Epithelial cell of esophagus (primary cell): ENCODE results near the gene GAPT.

Experiments
- DNase-seq: peaks from one replicate; pipeline ENCODE4 v3.0.0; 2010; ENCODE audit warnings: low read depth
- H3K4me3 ChIP-seq: 2 replicates; pipeline ENCODE4 v1.5.1; 2011; ENCODE audit warnings: mild to moderate bottlenecking, low read length, control low read depth
- TF ChIP-seq, protein P1 (sequence below): IDR thresholded peaks from 2 replicates; pipeline ENCODE4 v1.5.1; 2011; ENCODE audit warnings: low read depth, mild to moderate bottlenecking, low read length, control low read depth, inconsistent platforms; ENCODE audit not compliant: insufficient read depth; ENCODE audit errors: missing control alignments

The GAPT gene

DNA sequence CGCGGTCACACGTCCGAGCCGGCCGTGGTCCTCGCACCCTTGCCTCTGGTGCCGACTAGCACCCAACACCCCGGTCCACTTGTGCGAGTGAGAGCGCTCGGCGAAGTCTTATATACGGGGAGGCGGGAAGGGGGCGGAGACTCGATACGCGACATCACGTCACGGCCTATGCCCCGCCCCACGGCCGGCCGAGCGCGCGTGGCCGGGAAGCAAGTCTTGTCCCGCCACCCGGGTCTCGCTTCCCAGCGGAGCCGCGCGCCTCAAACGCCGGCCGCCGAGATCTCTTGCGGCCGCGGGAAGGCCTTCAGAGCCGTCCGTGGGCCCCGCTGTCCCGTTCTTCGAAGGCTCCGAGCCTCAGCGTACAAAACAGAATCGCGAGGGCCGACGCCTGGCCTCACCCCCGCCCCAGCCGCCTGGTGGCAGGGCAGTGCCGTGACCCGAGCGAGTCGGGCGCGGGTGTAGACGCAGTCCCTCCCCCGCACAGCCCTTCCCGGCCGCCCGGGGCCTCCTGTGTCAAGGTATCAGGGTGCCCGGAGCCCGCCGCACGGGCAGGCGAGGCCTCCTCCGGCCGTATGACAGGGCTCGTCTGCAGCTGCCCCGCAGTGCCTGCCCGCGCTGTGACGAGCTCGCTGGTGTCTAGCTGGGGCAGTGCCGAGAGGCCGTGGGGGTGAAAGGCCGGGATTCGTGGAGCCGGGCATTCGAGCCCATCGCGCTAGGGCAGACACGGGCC is 31.1 kb upstream of the GAPT start, which contains the start of gene PLK2:
PLK2 (minus strand) TSS at position 85 of the 730 bp plus-strand sequence. CDS start 127 bp downstream, outside the sequence.
- TF ChIP-seq, protein P1, sequence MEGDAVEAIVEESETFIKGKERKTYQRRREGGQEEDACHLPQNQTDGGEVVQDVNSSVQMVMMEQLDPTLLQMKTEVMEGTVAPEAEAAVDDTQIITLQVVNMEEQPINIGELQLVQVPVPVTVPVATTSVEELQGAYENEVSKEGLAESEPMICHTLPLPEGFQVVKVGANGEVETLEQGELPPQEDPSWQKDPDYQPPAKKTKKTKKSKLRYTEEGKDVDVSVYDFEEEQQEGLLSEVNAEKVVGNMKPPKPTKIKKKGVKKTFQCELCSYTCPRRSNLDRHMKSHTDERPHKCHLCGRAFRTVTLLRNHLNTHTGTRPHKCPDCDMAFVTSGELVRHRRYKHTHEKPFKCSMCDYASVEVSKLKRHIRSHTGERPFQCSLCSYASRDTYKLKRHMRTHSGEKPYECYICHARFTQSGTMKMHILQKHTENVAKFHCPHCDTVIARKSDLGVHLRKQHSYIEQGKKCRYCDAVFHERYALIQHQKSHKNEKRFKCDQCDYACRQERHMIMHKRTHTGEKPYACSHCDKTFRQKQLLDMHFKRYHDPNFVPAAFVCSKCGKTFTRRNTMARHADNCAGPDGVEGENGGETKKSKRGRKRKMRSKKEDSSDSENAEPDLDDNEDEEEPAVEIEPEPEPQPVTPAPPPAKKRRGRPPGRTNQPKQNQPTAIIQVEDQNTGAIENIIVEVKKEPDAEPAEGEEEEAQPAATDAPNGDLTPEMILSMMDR = no peak
- peak; percentile 94 for DNase-seq
- peak within 1 kb of the TSS; percentile 84 for H3K4me3 ChIP-seq

DNA sequence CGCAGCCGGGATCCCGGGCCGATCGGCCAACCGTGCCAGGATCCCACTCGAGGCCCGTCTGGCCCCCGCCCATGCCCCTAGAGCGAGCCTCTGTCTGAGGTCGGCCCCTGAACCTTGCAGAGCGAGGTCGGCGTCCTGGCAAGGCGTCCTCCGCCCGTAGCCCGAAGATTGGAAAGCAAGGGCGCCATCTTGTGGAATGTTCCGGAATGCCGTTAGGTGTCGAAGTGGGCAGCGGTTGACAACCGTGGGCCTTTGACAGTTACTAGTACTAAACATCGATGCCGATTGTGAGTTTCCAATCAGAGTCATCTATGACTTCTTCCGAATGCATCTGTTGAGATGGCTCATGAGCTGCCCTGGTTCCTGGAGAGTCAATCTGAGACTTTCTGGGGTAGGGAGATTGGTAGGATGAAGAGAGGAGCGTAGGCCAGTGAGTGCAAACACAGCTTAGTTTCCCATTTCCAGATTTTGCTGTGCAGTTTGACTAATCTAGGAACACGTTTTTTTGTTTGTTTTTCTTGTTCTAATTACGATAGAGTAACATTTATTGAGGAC is 30.4 kb upstream of the GAPT start:
- peak; percentile 87 for DNase-seq
- peak overlapping the region; percentile 84 for H3K4me3 ChIP-seq
- TF ChIP-seq, protein P1 = peak; percentile 85

DNA sequence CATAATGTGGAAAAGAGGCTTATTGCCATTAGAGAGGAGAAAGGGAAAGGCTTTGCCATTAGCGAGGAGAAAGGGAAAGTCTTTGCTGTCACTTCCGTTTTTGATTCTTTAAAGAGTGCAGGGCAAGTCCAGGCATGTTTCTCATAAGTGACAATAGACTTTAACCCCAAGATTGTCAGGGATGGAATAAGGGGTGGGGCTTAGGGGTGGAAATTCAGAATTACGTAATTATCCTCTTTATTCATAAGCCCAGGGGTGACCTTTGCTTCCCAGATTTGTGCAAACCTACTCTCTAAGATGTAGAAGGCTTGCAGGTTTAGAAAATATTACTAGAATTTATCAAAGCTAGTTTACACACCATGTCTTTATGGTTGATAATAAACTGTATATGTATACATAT is 29.1 kb upstream of the GAPT start:
- TF ChIP-seq, protein P1 = no peak
- DNase-seq = peak; percentile 85
- no peak overlapping the region for H3K4me3 ChIP-seq

DNA sequence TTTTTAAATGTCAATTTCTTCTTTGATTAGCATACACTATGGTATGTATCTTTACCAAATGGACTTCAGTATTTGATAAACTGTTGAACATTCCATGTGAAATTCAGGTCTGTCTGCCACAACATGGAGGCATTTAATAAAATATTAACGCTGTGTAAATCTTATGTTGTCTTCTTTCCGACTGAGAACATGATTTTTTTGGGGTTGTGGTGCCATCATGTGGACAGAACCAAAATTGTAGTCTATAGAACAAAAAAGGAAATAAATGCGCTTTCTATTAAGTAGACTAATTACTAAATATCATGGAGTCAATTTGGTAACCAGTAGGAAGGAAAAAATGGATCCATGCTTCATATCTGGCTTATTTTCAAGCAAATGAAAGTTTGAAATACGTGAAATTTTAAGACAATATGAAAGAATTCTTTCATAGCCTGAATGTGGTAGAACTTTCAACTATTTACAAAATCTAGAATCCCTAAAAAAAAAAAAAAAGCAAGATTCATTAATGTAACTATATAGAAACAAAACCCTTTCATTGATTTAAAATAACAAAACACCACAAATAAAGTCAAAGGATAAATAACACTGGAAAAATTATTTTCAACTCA is 28.5 kb upstream of the GAPT start:
- TF ChIP-seq, protein P1 = peak; percentile 54
- peak; percentile 77 for DNase-seq
- H3K4me3 ChIP-seq = no peak overlapping the region

DNA sequence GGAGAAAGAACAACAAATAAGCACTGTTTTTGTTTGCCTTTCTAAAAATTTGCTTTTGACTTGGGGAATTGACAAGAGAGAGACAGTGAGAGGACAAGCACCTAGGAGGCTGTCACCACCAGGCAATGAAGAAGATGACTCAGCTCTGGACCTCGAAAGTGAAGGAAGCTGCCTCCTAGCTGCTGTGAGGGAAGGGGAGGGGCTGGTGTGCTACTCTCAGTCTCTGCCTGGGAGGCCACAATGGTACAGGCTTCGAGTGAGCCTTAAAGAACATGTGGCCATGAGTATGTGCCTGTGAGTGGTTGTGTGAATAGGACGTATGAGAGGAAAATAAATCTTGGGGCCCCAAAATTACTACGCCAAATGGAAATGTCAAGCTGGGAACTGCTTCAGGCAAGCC is 24.3 kb upstream of the GAPT start:
- TF ChIP-seq, protein P1 = peak; percentile 25
- peak; percentile 62 for DNase-seq
- H3K4me3 ChIP-seq = no peak overlapping the region

DNA sequence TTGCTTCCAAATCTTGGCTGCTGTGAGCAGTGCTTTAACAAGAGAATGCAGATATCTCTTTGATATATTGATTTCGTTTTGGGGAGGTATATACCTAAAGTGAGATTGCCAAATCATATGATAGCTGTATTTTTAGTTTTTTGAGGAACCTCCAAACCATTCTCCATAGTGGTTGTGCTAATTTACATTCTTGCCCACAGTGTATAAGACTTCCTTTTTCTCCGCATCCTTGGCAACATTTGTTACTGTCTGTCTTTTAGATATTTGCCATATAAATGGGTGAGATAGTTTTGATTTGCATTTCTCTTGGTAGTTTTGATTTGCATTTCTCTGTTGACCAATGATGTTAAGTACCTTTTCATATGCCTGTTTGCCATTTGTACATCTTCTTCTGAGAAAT is 21.3 kb upstream of the GAPT start:
- TF ChIP-seq, protein P1 = no peak
- no peak overlapping the region for H3K4me3 ChIP-seq
- no peak for DNase-seq
